Measurements from ENCODE around the gene TGFB1. TPM values are rescaled to one million over a fixed set of nuclear protein-coding genes. Genes with fewer than 3 reads are reported as not detected.

The TGFB1 gene
- polyA plus RNA-seq, 3 donors: 30.6 to 138 (median 42.2) TPM

DNA sequence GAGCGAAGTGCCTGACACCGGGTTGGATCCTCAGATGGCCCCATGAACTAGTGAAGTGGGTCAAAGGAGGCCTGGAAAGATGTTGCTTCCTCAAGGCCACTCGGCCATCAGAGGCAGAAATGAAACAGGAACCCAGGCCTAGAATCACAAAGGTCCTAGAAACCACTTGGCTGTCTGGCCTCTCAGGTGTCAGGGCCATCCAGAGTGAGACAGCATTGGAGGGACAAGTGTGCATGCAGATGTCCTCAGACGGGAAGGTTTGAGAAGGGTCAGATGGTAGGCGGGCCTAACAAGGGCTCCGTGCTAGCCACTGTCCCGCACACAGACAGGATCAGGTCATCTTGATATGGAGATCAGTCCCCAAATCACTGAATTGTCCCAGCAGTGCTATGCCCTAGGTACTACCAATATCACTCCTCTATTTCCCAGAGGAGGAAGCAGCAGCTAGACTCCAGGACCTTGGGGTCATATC, 29.5 kb downstream of the TGFB1 start:
- Histone ChIP-seq H4K20me1 (ENCODE audit: insufficient read depth, low read length) (peaks cover 77% of the 10 kb centered on the region), H3K9ac (ENCODE audit: insufficient read depth, low read length, poor library complexity, severe bottlenecking) (peak overlapping the region; percentile 67), H3K27me3 (ENCODE audit: control insufficient read depth in 2 of 2, insufficient read depth in 2 of 2, low read length in 2 of 2) (no peaks in the 10 kb centered on the region), H3K27ac (ENCODE audit: low read depth in 1 of 2, low read length in 2 of 2) (peak overlapping the region; percentile 82 to 96), H3K4me2 (replicated peaks; ENCODE audit: extremely low read depth, low read length, poor library complexity, severe bottlenecking) (peak overlapping the region; percentile 74), H3K36me3 (replicated peaks in 1 of 2; ENCODE audit: control insufficient read depth in 1 of 2, insufficient read depth in 2 of 2, low read length in 2 of 2) (peaks cover 34 to 37% of the 10 kb centered on the region in 2 donors), H3K79me2 (ENCODE audit: insufficient read depth, low read length) (peaks cover 43% of the 10 kb centered on the region), H3K4me1 (ENCODE audit: control insufficient read depth in 1 of 2, insufficient read depth in 2 of 2, low read length in 2 of 2) (peaks cover 80 to 82% of the 10 kb centered on the region in 2 donors), H2AFZ (ENCODE audit: insufficient read depth, low read depth, low read length, poor library complexity, severe bottlenecking) (no peak overlapping the region), H3K9me3 (replicated peaks in 1 of 2; ENCODE audit: control insufficient read depth in 1 of 2, insufficient read depth in 1 of 2, low read length in 2 of 2) (no peaks in the 10 kb centered on the region), H3K4me3 (replicated peaks in 1 of 3; ENCODE audit: low read depth in 2 of 3, low read length in 3 of 3) (peak overlapping the region in 1 of 3 experiments; percentile 62)
- intact Hi-C loops (cut with micrococcal nuclease): loop anchor here in 1 of 2 donors (2.0 kb wide), 1 partner anchor 13 kb away; the partner anchor contains the start of gene CCDC97
- peak; percentile 61 to 83 (median 70) for DNase-seq
- peaks cover 0 to 1% (median 0%) of the 10 kb centered on the region in 7 donors for H3K9me3 Mint-ChIP-seq
- 44% methylated on average over 7 of the region's 7 CpGs for WGBS (ENCODE audit: insufficient coverage)
- peak overlapping the region; percentile 82 to 96 (median 92) for H3K27ac Mint-ChIP-seq
- H3K4me3 Mint-ChIP-seq: peak overlapping the region; percentile 3 to 31
- peaks cover 73% of the 10 kb centered on the region for H3K4me1 Mint-ChIP-seq
- peaks cover 52 to 69% of the 10 kb centered on the region in 2 donors for H3K36me3 Mint-ChIP-seq
- TF ChIP-seq, protein P1, sequence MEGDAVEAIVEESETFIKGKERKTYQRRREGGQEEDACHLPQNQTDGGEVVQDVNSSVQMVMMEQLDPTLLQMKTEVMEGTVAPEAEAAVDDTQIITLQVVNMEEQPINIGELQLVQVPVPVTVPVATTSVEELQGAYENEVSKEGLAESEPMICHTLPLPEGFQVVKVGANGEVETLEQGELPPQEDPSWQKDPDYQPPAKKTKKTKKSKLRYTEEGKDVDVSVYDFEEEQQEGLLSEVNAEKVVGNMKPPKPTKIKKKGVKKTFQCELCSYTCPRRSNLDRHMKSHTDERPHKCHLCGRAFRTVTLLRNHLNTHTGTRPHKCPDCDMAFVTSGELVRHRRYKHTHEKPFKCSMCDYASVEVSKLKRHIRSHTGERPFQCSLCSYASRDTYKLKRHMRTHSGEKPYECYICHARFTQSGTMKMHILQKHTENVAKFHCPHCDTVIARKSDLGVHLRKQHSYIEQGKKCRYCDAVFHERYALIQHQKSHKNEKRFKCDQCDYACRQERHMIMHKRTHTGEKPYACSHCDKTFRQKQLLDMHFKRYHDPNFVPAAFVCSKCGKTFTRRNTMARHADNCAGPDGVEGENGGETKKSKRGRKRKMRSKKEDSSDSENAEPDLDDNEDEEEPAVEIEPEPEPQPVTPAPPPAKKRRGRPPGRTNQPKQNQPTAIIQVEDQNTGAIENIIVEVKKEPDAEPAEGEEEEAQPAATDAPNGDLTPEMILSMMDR (IDR thresholded peaks at IDR 0.05): no peak
- peaks cover 0 to 4% (median 0%) of the 10 kb centered on the region in 3 donors for H3K27me3 Mint-ChIP-seq (ENCODE audit: low read depth in 3 of 3)

DNA sequence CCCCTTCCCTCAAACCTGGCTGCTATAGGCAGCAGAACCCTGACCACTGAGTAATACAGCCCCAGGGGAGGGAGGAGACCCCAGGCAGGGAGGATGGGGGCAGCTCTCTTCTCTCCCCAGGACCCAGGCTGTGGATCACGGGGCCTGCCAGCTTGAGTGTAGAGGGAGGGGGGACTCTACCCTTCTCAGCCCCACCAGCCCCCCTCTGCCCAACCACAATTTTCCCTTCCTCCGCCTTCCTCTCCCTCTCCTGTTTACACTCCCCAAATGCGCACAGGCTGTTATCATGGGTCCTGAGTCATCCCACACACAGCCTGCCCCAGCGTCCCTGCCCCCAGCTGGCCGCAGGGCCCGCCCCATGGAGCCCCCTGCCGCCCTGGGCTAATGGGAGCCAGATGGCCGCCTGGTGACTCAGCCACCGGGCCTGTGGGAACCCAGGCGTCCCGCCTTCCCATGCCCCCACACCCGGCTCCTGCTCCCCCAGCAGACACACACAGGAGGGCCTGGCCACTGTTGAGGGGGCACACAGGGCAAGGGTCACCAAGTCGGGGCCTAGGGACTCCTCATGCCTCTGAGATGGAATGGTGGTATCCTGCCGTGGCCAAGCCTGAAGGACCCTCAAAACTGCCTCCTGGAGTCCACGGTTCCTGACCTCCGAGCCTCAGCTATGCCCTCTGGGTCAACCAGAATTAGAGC, 30.1 kb downstream of the TGFB1 start:
- Histone ChIP-seq H3K4me2 (replicated peaks; ENCODE audit: extremely low read depth, low read length, poor library complexity, severe bottlenecking) (peak overlapping the region; percentile 74), H3K27ac (ENCODE audit: low read depth in 1 of 2, low read length in 2 of 2) (peak overlapping the region; percentile 82 to 96)
- H3K4me3 Mint-ChIP-seq: peak overlapping the region; percentile 31 to 35

More for the DNA sequence above, 30.1 kb downstream of the TGFB1 start:
- 8% methylated on average over 15 of the region's 16 CpGs for WGBS (ENCODE audit: insufficient coverage)
- H3K9me3 Mint-ChIP-seq: peaks cover 0 to 1% (median 0%) of the 10 kb centered on the region in 7 donors
- Histone ChIP-seq H3K4me3 (replicated peaks in 1 of 3; ENCODE audit: low read depth in 2 of 3, low read length in 3 of 3) (peak overlapping the region in 1 of 3 experiments; percentile 62), H3K36me3 (replicated peaks in 1 of 2; ENCODE audit: control insufficient read depth in 1 of 2, insufficient read depth in 2 of 2, low read length in 2 of 2) (peaks cover 41 to 43% of the 10 kb centered on the region in 2 donors), H3K79me2 (ENCODE audit: insufficient read depth, low read length) (peaks cover 43% of the 10 kb centered on the region), H3K9me3 (replicated peaks in 1 of 2; ENCODE audit: control insufficient read depth in 1 of 2, insufficient read depth in 1 of 2, low read length in 2 of 2) (no peaks in the 10 kb centered on the region), H3K4me1 (ENCODE audit: control insufficient read depth in 1 of 2, insufficient read depth in 2 of 2, low read length in 2 of 2) (peaks cover 74 to 75% of the 10 kb centered on the region in 2 donors), H3K27me3 (ENCODE audit: control insufficient read depth in 2 of 2, insufficient read depth in 2 of 2, low read length in 2 of 2) (no peaks in the 10 kb centered on the region), H4K20me1 (ENCODE audit: insufficient read depth, low read length) (peaks cover 82% of the 10 kb centered on the region), H3K9ac (ENCODE audit: insufficient read depth, low read length, poor library complexity, severe bottlenecking) (peak overlapping the region; percentile 67), H2AFZ (ENCODE audit: insufficient read depth, low read depth, low read length, poor library complexity, severe bottlenecking) (no peak overlapping the region)
- intact Hi-C loops (cut with micrococcal nuclease): loop anchor here in 1 of 2 donors (2.0 kb wide), 1 partner anchor 13 kb away; the partner anchor contains the start of gene CCDC97
- peaks cover 0 to 4% (median 0%) of the 10 kb centered on the region in 3 donors for H3K27me3 Mint-ChIP-seq (ENCODE audit: low read depth in 3 of 3)
- H3K4me1 Mint-ChIP-seq: peaks cover 66% of the 10 kb centered on the region
- TF ChIP-seq, protein P1 (IDR thresholded peaks at IDR 0.05): no peak
- H3K36me3 Mint-ChIP-seq: peaks cover 58 to 72% of the 10 kb centered on the region in 2 donors
- DNase-seq: peak; percentile 82 to 88 (median 85)
- H3K27ac Mint-ChIP-seq: peak overlapping the region; percentile 82 to 96 (median 92)
